Stimulated activated CD4-positive, alpha-beta T cell treated with anti-CD3 and anti-CD28 coated beads, Interleukin-2, amount 100 ng/mL, for 48 hours (primary cell): ENCODE data around the gene APLP2.
"Not testable (repeated sequence)": the region's sequence is repeated elsewhere in the genome, so short reads cannot be mapped to it uniquely, and the experiment has no call there.

Experiments used
- DNase-seq, 2 donors: peaks; one replicate each; pipeline ENCODE4 v3.0.0-alpha.2; 2020

The APLP2 gene

DNA sequence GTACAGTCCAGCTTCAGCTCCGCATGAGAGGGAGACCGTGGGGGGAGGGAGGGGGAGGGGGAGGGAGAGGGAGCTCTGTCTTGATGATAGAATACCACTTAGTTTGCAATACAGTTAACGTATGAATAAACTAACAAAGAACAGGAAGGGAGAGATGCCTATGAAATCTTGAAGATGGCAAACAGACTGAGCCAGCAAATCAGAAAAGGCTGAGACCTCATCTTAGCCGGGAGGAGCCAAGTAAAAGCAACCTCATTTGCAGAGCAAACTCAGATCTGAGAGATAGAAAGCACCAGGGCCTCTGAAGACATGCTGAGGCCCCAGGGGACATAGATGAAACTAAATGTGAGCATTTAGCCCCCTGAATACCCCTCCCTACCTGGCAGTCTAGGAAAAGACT lies 23.0 kb downstream of the APLP2 start:
- DNase-seq: no peak

DNA sequence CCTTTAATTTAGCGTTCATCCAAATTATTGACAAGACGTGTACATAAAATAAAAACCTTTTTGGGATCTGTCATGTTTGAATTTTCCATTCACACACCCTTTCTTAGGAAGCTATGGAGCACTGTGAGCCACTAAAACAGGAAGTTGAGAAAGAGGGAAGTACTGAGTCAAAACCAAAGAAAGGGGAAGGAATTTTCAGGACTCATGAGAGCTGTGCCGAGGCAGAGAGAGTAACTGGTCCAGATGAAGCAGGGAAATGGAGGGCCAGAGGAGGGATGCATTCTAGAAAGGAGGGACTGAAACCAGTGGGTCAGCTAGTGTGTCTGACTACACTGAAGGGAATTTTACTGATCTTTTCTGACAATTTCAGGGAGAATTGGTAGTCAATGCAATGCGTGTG lies 24.9 kb downstream of the APLP2 start:
- no peak for DNase-seq

DNA sequence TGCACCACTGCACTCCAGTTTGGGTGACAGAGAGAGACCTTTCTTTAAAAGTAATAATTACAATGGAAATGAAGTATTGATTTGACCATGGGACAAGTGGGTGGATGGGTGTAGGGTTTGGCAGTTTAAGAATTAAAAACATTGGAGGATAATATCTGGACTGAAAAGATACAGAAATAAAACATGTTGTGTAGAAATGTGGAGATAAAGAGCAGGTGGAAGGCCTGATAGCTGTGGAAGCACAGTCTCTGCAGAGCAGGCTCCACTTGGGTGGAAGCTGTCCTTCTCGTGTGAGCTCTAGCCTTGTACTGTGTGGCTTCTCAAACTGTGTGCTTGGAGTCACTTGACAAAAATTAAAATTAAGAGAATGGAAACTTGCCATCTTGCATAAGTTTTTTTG lies 25.6 kb downstream of the APLP2 start:
- no peak for DNase-seq

- no peak for DNase-seq
Measured at GRCh38 chr11:130096042-130096441, 26.3 kb downstream of the APLP2 start.

- no peak for DNase-seq
Measured at GRCh38 chr11:130096823-130097222, 27.1 kb downstream of the APLP2 start.

DNA sequence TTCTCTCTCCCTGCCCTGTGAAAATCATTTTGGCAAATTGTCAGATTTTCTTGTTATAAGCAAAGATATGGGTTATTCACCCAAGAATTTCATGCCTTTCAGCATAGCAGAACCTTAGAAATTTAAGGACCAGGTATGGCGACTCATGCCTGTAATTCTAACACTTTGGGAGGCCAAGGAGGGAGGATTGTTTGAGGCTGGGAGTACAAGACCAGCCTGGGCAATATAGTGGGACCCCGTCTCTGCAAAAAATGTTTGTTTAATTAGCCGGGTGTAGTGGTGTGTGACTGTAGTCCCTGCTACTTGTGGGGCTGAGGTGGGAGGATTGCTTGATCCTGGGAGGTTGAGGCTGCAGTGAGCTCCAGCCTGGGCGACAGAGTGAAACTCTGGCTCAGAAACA lies 27.6 kb downstream of the APLP2 start:
- no peak for DNase-seq

GRCh38 chr11:130099356-130099755 lies 29.7 kb downstream of the APLP2 start:
- no peak for DNase-seq

DNA sequence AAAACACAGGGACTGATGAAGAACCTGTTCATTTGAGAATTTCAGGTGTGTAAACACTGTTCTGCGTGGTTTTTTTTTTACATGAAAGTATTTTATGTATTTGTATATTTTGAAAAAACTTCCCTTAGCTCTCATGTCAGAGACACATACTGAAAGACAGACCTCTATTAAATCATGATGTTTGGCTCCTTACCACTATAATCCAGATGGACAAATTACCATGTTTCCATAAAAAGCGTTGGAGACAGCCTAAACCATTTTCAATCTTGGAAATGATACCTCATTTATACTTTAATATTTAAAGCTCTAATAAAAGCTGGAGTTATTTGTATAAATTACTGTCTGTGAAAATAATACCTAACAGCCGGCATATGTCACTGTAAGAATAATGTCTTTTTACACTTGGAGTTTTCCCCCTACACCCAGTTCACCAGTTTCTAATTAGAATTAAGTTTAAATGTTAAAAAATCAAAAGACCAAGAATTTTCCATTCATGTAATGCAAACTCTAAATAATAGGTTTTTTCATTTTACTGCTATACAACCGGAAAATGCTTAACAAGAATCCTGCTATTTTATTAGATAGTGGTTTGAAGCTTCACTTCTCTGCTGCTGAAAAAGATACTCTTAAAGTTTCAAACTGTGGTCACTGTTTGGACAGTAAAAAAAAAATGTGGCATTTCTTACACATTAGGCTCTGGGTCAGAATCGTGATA lies 30.8 kb downstream of the APLP2 start:
- no peak for DNase-seq

DNA sequence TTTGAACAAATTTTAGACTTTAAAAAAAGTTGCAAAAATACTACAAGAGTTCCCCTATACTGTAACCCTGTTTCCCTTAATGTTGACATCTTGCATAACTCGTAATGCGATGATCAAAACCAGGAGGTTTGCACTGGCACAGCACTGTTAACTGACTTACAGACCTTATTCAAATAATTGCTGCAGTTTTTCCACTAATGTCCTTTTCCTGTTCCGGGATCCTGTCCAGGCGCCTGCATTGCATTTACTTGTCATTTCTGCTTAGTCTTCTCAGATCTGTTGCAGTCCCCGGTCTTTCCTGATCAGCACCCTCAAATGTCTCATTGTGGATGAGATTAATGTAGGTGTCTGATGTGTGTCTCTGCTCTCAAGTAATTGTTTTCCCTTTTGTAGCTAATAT lies 32.0 kb downstream of the APLP2 start:
- no peak for DNase-seq

DNA sequence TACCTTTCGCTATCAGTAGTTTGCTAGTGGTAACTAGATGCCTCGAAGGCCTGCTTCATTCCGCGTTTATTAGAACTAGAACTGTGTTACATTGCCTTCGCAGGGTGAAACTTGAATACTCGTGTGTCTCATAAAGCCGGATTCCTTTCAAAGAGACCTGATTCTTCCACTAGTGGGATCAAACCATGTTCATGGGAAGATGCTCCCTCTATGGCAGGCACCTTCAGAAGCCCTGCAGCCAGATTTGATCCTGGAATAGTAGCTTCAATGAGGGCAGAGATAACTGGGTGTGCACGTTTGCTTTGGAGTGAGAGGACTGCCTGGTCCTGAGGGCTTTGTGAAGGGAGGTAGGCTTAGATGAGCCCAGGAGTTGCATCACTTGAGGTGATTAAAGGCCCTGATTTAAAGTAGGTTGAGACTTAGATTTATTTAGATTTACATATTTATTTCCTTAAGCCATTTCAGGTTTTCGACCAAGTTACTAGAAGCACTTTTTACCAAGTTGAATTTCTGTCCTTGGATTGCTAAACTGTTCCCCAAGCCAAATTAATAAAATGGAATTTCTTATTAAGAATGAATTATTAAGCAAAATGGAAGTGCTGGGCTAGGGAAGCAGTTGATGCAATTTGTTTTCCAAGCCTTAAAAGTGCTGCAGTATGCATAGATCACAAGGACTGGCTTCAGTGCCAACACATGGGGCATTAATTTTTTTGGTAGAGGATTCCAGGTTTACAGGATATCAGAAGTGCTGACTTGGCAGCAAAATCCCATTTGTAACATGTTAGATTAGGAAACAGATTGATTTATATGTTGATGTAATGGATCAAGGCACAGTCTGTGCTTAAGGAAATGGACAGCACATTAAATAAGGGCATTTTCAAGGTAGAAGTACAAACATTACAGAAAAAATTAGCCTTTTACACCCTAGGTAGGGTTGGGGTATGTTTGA lies 32.9 kb downstream of the APLP2 start:
- DNase-seq: no peak

- DNase-seq: no peak
Measured at GRCh38 chr11:130103296-130103814, 33.7 kb downstream of the APLP2 start.

DNA sequence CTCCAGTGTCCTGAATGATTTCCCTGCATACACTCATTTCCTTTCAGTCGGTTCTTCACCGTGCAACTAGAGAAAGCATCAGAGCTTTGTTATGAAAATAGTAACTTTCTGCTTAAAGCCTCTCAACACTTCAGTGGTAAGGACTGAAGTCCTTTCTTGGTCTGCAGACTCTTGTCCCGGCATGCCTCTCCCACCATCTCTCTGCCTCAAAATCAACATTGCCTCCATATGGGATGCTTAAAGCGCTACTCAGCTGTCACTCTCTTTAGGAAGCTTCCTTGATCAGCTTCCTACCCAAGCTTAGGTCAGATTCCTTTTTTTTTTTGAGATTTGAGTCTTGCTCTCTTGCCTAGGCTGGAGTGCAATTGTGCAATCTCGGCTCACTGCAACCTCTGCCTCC lies 36.7 kb downstream of the APLP2 start:
- DNase-seq: no peak

GRCh38 chr11:130108671-130109070 lies 39.0 kb downstream of the APLP2 start:
- DNase-seq: not testable (repeated sequence)

GRCh38 chr11:130109386-130109785 lies 39.7 kb downstream of the APLP2 start:
- DNase-seq: no peak

DNA sequence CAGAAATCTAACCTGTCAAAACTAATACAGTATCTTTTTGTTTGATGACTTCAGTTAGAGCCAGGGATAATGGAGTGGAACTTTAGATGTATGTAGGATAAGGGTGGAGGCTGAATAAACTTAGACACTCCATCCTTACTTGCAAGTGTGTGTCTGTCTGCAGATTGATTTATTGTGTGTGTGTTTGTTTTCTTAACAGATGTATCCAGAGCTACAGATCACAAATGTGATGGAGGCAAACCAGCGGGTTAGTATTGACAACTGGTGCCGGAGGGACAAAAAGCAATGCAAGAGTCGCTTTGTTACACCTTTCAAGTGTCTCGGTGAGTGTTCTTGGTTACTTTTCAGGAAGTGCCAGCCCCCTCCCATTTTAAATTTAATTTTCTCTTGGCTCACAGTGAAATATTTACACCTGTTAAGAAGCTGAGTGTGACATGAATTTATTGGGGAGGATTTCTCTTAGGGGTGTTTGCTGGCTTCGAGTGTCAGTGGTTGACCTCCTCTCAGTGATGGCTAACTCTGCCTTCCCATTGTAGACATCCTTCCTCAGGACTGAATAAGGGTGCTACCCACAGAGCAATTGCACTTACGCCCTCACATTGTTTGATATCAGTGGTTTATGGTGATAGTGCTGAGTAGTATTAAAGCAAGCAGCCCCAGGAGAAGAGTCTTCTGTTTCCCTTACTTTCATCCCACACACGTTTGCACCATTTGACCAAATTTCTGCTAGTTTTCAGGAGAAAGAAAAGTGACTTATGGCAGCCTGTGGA lies 40.8 kb downstream of the APLP2 start:
- DNase-seq: no peak

DNA sequence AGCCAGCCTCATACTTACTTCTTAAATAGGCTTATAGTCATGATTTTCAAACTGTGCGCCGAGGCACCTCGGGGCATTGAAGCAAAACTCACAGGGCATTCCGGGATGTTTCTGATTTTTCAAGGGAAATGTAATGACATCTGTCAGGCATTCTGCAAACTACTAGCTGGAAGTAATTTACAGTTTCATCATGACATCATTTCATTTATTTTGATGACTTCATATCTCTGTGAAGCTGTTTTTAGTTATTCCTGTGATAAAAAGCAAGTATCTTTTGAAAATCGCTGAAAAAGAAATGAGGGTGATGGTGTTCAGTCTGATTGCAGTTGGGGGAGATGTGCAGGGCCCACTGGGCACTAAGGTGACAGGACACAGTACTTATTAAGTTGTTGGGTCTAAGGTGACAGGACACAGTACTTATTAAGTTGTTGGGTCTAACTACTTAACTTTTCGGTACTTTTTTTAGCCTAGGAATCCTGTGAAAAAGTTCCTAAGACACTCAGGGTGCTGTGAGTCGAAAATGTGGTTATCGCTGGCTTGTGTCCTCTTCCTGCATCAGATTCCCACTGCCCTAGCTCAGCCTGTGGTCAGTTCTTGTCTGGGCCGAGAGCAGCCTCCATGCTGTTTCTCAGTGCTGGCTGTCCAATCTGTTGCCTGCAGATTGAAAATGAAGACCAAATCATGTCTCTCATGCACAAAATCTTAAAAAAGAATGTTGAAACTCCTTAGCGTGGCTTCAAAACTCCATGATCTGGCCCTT lies 42.6 kb downstream of the APLP2 start:
- no peak for DNase-seq

DNA sequence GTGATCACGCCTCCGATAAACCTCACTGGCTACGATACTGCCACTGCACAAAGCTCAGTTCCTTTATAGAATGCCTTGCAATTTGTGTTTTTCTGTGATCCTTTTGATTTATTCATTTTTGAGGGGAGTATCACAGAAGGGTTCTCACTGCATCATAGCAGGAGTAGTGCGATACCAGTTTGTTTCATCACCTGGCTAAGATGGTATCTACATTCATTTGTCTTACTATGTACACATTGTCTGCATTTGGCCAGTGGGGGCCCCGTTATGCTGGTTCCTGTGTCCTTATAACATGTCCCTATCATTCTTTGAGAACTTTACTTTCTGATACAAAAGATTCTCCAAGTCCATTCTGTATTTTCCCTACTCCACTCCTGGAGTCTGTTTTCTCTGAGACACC lies 44.6 kb downstream of the APLP2 start:
- no peak for DNase-seq

DNA sequence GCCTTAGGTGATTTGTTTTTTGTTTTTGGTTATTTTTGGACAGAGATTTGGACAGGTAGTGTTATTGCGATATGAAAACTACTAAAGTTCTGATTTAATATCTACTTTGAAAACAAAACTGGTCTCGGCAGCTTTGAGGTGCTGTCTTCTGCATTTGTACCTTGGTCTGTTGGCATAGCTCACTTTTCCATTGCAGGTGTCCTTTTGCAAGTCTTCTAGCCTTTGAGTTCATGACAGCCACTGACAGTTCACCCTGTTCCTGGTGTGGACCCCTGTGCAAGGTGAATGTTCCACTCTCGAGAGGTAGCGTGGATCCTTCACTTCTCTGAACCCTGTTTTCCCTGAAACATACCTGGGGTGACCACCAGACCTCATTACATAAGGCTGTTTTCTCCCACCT lies 45.0 kb downstream of the APLP2 start:
- no peak for DNase-seq

DNA sequence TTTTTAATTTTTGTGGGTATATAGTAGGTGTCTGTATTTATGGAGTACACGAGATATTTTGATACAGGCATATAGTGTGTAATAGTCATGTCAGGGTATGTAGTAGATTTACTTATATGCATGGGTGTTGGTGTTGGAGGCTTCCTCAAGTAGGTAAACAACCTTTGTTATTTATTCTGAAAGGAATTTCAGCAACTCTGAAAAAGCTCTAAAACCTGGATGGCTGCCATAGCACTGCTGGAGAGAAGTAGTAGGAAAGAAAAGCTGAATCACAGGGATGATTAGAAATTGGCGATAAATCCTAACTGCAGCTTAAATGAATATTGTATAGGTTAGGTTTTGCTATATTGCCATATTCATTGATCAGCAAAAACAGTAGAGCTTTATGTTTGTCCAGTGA lies 45.5 kb downstream of the APLP2 start:
- no peak for DNase-seq

- no peak for DNase-seq
Measured at GRCh38 chr11:130118165-130118564, 48.5 kb downstream of the APLP2 start.

GRCh38 chr11:130118636-130119387 lies 49.1 kb downstream of the APLP2 start:
- DNase-seq: no peak

DNA sequence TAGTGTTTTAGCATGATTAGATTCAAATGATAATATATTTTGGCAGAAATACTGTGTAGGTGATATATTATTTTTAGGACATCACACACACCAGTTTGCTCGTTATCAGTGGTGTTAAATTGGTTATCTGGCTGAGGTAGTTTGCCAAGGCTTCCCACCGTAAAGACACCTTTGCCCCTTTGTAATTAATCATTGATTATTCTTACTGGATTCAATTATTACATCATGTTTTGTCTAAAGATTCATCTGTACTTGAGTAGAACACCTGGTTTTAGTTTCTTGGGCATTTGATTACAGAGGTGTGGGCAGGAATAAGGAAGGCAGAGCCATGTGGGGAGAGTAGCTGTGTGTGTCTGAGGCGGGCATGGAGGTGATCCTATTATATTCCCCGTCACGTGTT lies 50.4 kb downstream of the APLP2 start:
- DNase-seq: no peak
